ENCODE measurements around the gene KIF3A. TPM values are rescaled to one million over a fixed set of nuclear protein-coding genes. Genes with fewer than 3 reads are reported as not detected.

Gene KIF3A
- total RNA-seq, 1 donor from 2014 or later, result 20.0 TPM

GRCh38 chr5:132678735-132679134, 58.6 kb downstream of the KIF3A start:
- TF ChIP-seq CTCF (conservative IDR thresholded peaks at IDR 0.05), result no peak
- Mint-ChIP-seq H3K4me3 (no peak overlapping the region), H3K27ac (no peak overlapping the region), H3K27me3 (no peaks in the 10 kb centered on the region), H3K4me1 (ENCODE audit: unreplicated experiment) (no peaks in the 10 kb centered on the region), H3K9me3 (no peaks in the 10 kb centered on the region), H3K36me3 (no peaks in the 10 kb centered on the region)
- DNase-seq (ENCODE audit: extremely low spot score, unreplicated experiment), result no peak

- Mint-ChIP-seq H3K4me3 (no peak overlapping the region), H3K4me1 (ENCODE audit: unreplicated experiment) (no peaks in the 10 kb centered on the region), H3K9me3 (no peaks in the 10 kb centered on the region), H3K27me3 (no peaks in the 10 kb centered on the region), H3K36me3 (no peaks in the 10 kb centered on the region), H3K27ac (no peak overlapping the region)
- no peak for TF ChIP-seq CTCF (conservative IDR thresholded peaks at IDR 0.05)
- DNase-seq (ENCODE audit: extremely low spot score, unreplicated experiment), result peak; percentile 52
These were observed 59.5 kb downstream of the KIF3A start for GRCh38 chr5:132677682-132678400.

- H3K9me3 Mint-ChIP-seq, result no peaks in the 10 kb centered on the region
- no peak for TF ChIP-seq CTCF (conservative IDR thresholded peaks at IDR 0.05)
- peak; percentile 27 for DNase-seq (ENCODE audit: extremely low spot score, unreplicated experiment)
- peak overlapping the region; percentile 8 for H3K27ac Mint-ChIP-seq
- H3K4me3 Mint-ChIP-seq, result no peak overlapping the region
- H3K36me3 Mint-ChIP-seq, result no peaks in the 10 kb centered on the region
- no peaks in the 10 kb centered on the region for H3K4me1 Mint-ChIP-seq (ENCODE audit: unreplicated experiment)
- no peaks in the 10 kb centered on the region for H3K27me3 Mint-ChIP-seq
These were observed 60.2 kb downstream of the KIF3A start for GRCh38 chr5:132677191-132677590.

- Mint-ChIP-seq H3K27me3 (no peaks in the 10 kb centered on the region), H3K9me3 (peaks cover 2% of the 10 kb centered on the region), H3K4me1 (ENCODE audit: unreplicated experiment) (no peaks in the 10 kb centered on the region), H3K4me3 (no peak overlapping the region), H3K27ac (peak overlapping the region; percentile 8), H3K36me3 (no peaks in the 10 kb centered on the region)
- peak; percentile 25 for DNase-seq (ENCODE audit: extremely low spot score, unreplicated experiment)
- TF ChIP-seq CTCF (conservative IDR thresholded peaks at IDR 0.05), result no peak
These were observed 61.2 kb downstream of the KIF3A start for GRCh38 chr5:132675936-132676689.

- H3K27me3 Mint-ChIP-seq, result peaks cover 3% of the 10 kb centered on the region
- peaks cover 4% of the 10 kb centered on the region for H3K9me3 Mint-ChIP-seq
- H3K4me1 Mint-ChIP-seq (ENCODE audit: unreplicated experiment), result no peaks in the 10 kb centered on the region
- no peak for TF ChIP-seq CTCF (conservative IDR thresholded peaks at IDR 0.05)
- no peaks in the 10 kb centered on the region for H3K36me3 Mint-ChIP-seq
- no peak overlapping the region for H3K4me3 Mint-ChIP-seq
- H3K27ac Mint-ChIP-seq, result no peak overlapping the region
- DNase-seq (ENCODE audit: extremely low spot score, unreplicated experiment), result no peak
These were observed 62.5 kb downstream of the KIF3A start for GRCh38 chr5:132674671-132675506.

Measured in type B pancreatic cell (in vitro differentiated cells).